ENCODE data around the gene NECAP2.
A peak's percentile ranks its signal among the peaks of the same experiment; 100 is the strongest.

Gene NECAP2, protein sequence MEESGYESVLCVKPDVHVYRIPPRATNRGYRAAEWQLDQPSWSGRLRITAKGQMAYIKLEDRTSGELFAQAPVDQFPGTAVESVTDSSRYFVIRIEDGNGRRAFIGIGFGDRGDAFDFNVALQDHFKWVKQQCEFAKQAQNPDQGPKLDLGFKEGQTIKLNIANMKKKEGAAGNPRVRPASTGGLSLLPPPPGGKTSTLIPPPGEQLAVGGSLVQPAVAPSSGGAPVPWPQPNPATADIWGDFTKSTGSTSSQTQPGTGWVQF

GRCh38 chr1:16440470-16441281, at the start of gene NECAP2:
Gene NECAP2, plus strand, starts transcription at chr1:16440724. Its CDS starts 38 bp downstream, at chr1:16440762.
- DNase-seq, result peak; percentile 97

GRCh38 chr1:16391411-16391810, 49.1 kb upstream of the NECAP2 start:
- DNase-seq, result peak; percentile 39

GRCh38 chr1:16392740-16393569, 47.6 kb upstream of the NECAP2 start:
- no peak for DNase-seq

GRCh38 chr1:16393570-16394521, 46.7 kb upstream of the NECAP2 start:
- DNase-seq, result no peak

DNA sequence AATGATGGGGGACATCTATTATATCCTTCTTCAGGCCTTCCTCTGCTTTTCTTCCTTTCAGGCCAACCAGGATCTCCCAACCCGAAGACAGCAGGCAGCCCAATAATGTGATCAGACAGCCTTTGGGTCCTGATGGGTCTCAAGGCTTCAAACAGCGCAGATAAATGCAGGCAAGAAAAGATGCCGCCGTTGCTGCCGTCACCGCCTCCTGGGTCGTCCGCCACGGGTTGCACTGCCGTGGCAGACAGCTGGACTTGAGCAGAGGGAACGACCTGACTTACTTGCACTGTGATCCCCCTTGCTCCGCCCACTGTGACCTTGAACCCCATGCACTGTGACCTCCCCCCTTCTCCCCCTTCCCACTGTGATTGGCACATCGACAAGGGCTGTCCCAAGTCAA, 45.5 kb upstream of the NECAP2 start:
- no peak for DNase-seq

DNA sequence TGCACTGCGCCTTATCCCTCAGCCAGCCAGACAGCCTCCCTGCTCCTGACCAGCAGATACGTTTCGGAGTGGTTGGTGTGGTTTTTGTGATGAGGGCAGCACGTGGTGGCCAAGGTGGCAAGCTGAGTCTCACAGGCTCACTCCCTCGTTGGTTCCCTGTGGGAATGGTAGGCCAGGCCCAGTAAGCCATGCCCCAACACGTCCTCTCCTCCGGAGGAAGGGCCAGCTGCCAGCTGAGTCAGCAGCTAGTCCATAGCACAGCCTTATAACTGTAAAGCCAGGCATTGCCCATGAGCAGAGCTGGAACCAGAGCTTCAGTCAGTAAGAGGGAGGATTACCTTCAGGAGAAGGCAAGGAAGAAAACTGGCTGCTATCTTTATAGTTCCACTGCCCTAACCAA, 43.9 kb upstream of the NECAP2 start:
- DNase-seq, result no peak

DNA sequence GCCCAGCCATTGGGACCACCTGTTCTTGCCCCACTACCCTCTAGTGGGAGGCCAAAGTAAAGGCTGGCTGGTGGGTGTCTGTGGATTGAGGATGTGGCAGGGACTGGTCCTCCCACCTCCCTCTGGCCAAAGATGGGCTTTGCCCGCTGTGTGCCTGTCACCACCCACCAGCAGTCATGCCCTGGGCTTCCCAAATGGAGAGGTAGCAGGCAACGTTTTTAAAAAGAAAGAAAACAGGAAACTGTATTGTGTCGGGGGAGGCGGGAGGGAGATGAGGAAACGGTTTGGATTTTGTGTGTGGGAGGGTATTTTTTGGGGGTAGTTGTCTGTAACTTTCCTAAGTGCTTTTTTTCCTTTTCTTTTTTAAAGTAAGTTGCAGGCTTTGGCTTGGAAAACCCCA, 43.4 kb upstream of the NECAP2 start:
- peak; percentile 46 for DNase-seq

DNA sequence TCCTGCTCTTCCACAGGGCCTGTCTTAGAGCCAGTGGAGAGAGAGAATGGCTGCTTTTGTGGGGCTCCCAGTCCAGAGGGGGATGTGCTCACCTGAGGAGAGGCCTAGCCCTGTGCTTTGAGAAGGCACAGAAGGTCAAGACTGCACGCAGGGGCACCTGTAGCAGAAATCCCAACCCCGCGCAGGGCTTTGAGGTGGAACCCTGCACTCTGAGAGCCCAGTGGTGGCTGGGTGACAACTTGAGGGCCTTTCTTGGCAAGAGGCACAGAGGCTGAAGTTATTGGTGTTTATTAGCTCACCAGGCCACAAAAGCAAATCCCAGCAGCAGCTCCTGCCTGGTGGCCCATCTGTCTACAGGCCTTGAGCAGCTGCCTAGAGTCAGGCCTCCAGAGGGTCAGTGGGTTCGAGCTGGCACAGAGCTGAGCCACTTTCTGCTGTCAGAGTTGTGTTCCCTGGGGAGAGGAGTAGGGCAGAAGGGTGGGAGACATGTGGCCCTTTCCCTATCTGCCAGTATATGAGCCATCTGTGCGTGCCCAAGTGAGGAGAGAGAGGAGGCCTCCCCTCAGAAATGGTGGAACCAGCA, 42.1 kb upstream of the NECAP2 start:
- no peak for DNase-seq

DNA sequence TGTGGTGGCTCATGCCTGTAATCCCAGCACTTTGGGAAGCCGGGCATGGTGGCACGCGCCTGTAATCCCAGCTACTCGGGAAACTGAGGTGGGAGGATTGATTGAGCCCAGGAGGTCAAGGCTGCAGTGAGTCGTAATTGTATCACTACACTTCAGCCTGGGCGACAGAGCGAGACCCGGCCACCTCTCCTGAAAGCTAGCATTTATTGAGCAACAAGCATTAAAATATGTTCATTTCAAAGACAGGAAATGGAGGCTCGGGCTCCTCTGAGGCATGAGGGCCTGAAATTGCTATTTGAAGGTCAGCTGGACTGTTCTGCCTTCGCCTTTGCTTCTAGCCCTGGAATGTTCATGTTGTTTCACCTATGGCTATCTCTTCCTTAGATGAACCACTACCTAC, 37.8 kb upstream of the NECAP2 start:
- no peak for DNase-seq

DNA sequence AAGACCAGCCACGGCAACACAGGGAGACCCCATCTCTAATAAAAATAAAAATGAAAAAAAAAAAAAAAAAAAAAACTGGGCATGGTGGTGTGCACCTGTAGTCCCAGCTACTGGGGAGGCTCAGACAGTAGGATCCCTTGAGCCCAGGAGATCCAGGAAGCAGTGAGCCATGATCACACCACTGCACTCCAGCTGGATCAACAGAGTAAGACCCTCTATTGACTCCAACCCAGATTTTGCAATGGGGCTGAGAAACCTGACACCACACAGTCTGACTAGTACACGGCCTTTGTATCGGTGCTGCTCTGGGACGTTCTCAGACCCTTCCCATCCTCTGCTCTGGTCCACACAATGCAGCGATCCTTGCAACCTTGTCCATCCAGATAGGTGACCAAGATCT, 35.1 kb upstream of the NECAP2 start:
- no peak for DNase-seq

DNA sequence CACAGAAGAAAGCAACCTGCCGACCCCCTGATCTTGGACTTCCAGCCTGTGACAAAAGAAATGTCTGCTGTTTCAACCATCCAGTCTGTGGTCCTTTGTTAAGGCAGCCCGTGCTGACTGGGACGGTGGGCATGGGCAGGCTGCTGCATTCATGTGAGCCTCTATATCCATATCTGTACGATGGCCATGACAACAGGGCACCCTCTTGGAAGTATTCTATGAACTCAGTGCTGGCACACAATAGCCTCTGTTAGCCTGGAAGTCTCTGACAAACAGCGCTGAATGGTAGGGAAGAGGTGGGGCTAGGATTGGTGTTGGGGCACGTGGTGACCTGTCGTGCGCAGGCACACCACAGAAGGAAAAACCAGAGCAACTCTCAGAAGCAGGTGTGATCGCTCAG, 33.7 kb upstream of the NECAP2 start:
- no peak for DNase-seq

DNA sequence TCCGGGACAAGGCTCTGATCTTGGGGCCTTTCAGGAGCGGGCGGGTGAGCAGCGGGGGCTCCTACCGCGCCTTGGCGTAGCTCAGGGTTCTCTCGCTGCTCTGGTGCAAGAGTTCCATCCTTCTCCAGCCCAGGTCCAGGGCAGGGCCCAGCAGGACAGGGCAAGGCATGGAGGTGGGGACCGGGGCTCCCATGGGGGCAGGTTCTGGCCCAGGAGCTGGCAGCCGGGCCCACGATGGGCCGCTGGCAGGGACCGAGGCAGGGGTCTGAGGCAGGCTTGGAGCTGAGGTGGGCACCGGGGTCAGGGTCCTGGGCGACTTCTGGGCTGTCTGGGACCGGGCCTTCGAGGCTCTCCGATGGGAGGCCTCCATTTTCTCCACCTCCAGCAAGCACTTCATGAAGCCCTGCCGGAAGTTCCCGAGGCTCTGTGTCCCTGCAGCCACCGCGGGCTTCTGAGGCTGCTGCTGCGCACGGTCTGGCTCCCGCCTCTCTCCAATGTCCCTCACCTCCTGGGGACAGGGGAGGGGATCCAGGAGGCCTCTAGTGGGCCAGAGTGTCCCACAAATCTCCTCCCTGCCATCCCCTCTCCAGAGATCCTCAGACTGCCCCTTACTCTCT, 30.9 kb upstream of the NECAP2 start:
- DNase-seq, result no peak

DNA sequence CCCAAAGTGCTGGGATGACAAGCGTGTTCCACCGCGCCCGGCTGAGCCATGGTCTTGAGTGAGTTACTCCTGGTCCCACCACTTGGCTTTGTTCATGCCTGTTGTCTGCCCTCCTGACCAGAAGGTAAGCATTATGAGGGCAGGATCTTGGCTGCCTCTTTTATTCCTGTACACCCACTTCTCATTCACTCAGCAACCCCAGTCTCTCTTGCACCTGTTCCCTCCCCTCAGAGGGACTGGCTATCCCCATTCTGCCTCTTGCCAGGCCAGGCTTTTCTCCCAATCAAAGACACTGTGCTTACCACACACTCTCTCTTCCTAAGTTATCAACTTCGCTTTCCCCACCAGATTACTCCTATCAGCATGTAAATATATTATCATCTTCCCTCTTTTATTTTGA, 29.7 kb upstream of the NECAP2 start:
- no peak for DNase-seq

DNA sequence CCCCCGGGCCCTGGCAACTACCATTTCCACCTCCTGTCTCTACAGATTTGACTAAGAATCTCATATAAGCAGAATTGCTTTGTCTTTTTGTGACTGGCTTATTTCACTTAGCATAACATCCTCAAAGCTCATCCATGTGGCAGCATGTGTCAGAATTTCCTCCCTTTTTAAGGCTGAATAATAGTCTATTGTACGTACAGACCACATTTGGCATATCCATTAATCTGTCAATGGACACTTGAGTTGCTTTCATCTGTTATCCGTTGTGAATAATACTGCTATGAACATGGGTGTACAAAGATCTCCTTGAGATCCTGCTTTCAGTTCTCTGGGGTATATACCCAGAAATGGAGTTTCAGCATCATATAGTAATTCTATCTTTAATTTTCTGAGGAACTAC, 27.3 kb upstream of the NECAP2 start:
- no peak for DNase-seq

DNA sequence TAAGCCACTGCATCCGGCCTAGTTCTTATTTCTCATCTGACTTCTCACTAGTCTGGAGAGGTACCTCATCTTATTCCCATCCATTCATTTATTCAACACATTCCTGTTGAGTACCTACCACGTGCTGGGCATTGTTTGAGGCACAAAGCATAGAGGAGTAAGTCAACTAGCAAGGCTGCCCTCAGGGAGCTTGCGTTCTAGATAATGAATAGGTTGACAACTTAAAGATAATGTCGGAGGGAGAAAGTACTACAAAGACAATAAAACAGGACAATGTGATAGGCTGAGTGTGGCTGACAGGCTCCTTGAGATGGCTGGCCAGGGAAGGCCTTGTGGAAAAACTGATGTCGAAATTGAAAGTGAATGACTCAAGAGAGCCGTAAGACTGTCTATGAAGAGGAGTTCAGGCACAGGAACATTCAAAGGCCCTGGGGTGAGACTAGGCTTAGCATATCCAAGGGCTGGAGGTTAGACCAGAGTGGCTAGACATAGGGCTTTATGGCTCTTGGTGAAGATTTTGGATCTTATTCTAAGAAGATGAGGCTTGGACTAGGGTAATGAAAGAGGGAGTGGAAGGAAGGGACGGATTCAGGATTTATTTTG, 21.6 kb upstream of the NECAP2 start:
- DNase-seq, result peak; percentile 56

GRCh38 chr1:16420424-16421118, 20.0 kb upstream of the NECAP2 start:
- DNase-seq, result peak; percentile 37

GRCh38 chr1:16421201-16421600, 19.3 kb upstream of the NECAP2 start:
- no peak for DNase-seq

DNA sequence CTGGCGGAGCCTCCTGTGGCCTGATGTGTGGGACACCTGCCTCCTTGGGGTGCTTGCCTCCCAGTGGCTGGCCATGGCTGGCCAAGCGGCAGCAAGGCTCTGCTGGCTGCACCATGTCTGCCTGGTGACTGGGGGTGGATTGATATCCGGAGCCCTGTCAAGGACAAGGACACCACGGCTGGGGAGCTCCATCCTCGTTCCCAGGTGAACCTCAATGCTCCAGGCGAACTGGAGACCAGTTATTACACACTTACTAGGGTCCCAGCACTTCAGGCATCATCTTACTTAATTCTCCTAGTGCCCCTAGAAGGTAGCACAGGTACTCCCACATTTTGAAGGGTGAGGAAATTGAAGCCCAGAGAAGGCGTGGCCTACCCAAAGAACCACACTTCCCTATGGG, 18.5 kb upstream of the NECAP2 start:
- DNase-seq, result no peak

DNA sequence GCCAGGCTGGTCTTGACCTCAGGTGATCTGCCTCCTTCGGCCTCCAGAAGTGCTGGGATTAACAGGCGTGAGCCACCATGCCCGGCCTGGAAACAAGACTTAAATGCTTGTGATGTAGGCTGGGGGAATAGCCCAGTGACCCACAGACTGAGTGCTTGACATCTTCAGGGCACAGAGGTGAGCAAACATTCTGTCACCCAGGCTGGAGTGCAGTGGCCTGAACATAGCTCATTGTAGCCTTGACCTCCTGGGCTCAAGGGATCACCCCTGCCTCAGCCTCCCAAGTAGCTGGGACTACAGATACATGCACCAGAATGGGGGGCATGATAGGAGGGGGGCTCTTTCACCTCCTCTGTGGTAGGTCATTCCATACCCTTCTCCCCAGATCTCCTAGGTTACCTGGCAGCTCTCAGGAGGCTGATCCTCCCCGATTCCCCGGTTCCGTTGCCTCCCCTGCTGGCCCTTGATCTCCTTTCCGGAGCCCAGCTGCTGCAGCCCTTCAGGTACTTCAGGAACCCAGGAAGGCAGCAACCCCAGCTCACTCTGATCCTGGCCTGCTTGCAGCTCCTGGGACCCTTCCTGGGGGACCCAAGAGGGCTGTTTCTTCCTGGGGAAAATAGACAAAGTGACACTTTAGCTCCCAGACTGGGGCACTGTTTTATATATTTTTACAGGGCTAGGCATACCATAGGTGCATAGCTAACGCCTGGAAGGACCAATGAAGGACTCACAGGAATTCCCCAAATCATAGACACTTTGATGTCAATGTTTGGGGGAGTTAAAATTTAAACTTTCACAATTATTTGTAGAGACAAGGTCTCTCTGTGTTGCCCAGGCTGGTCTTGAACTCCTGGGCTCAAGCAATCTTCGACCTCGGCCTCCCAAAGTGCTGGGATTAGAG, 15.1 kb upstream of the NECAP2 start:
- DNase-seq, result no peak

Measured in suppressor macrophage treated with lipopolysaccharide for 4 hours (primary cell).